B cell (primary cell): ENCODE data around the gene TMPRSS11A.

Source experiments
- EZH2 ChIP-seq: IDR thresholded peaks from 2 replicates; pipeline ENCODE4 v1.6.1; 2012; ENCODE audit warnings: borderline replicate concordance, low read depth, mild to moderate bottlenecking, moderate library complexity, low read length; ENCODE audit not compliant: insufficient read depth, poor library complexity, severe bottlenecking
- TF ChIP-seq, protein P1 (sequence below): fragments of 200-600 bp; IDR thresholded peaks from one replicate; pipeline ENCODE4 v1.8.0; 2022; ENCODE audit warnings: antibody characterized with exemption, mild to moderate bottlenecking

DNA sequence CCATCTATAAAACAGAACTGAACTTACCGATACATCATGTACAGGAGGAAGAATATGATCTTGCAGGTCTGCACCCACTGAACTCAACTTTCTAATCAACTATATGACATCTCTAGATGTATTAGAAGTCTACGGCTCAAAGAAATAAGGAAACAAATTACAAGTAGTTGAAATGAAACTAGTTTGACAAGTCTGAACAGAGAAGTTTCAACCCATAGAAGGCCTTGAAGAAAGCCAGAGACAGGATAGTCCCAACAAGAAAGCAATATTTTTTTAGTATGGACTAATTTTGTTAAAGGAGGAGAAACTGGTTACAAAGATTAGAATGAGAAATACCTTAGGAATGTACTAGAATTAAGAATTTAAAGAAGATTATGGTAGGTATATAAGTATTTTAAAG is at the start of gene TMPRSS11A:
- TF ChIP-seq, protein P1, sequence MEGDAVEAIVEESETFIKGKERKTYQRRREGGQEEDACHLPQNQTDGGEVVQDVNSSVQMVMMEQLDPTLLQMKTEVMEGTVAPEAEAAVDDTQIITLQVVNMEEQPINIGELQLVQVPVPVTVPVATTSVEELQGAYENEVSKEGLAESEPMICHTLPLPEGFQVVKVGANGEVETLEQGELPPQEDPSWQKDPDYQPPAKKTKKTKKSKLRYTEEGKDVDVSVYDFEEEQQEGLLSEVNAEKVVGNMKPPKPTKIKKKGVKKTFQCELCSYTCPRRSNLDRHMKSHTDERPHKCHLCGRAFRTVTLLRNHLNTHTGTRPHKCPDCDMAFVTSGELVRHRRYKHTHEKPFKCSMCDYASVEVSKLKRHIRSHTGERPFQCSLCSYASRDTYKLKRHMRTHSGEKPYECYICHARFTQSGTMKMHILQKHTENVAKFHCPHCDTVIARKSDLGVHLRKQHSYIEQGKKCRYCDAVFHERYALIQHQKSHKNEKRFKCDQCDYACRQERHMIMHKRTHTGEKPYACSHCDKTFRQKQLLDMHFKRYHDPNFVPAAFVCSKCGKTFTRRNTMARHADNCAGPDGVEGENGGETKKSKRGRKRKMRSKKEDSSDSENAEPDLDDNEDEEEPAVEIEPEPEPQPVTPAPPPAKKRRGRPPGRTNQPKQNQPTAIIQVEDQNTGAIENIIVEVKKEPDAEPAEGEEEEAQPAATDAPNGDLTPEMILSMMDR = no peak
- TF ChIP-seq EZH2 = no peak
